ENCODE measurements around the gene HACE1.
A peak's percentile ranks its signal among the peaks of the same experiment; 100 is the strongest.

The HACE1 gene

GRCh38 chr6:104685871-104686549 is 173.7 kb downstream of the HACE1 start:
- H3K27ac ChIP-seq: no peak overlapping the region
- TF ChIP-seq, protein P1, sequence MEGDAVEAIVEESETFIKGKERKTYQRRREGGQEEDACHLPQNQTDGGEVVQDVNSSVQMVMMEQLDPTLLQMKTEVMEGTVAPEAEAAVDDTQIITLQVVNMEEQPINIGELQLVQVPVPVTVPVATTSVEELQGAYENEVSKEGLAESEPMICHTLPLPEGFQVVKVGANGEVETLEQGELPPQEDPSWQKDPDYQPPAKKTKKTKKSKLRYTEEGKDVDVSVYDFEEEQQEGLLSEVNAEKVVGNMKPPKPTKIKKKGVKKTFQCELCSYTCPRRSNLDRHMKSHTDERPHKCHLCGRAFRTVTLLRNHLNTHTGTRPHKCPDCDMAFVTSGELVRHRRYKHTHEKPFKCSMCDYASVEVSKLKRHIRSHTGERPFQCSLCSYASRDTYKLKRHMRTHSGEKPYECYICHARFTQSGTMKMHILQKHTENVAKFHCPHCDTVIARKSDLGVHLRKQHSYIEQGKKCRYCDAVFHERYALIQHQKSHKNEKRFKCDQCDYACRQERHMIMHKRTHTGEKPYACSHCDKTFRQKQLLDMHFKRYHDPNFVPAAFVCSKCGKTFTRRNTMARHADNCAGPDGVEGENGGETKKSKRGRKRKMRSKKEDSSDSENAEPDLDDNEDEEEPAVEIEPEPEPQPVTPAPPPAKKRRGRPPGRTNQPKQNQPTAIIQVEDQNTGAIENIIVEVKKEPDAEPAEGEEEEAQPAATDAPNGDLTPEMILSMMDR (conservative IDR thresholded peaks at IDR 0.05; ENCODE audit: low read depth, low read length): no peak

GRCh38 chr6:104684911-104685415 is 174.8 kb downstream of the HACE1 start:
- Histone ChIP-seq H3K27ac (no peak overlapping the region), H2AFZ (ENCODE audit: low read depth) (no peak overlapping the region), H3K79me2 (ENCODE audit: insufficient read depth, low read depth) (no peaks in the 10 kb centered on the region), H3K9ac (no peak overlapping the region), H3K27me3 (ENCODE audit: insufficient read depth, low read depth) (no peaks in the 10 kb centered on the region), H3K4me1 (ENCODE audit: low read depth, poor library complexity, severe bottlenecking) (no peaks in the 10 kb centered on the region), H3K36me3 (ENCODE audit: insufficient read depth) (no peaks in the 10 kb centered on the region), H3K4me2 (no peak overlapping the region), H3K4me3 (IDR thresholded peaks at IDR 0.05; ENCODE audit: insufficient read depth, low read depth, low read length) (no peak overlapping the region), H4K20me1 (ENCODE audit: insufficient read depth) (no peaks in the 10 kb centered on the region)
- TF ChIP-seq, protein P1 (conservative IDR thresholded peaks at IDR 0.05; ENCODE audit: low read depth, low read length): no peak

More at GRCh38 chr6:104685871-104686549, 173.7 kb downstream of the HACE1 start:
- Histone ChIP-seq H3K79me2 (ENCODE audit: insufficient read depth, low read depth) (no peaks in the 10 kb centered on the region), H3K27me3 (ENCODE audit: insufficient read depth, low read depth) (no peaks in the 10 kb centered on the region), H3K4me2 (no peak overlapping the region), H3K9ac (no peak overlapping the region), H2AFZ (ENCODE audit: low read depth) (no peak overlapping the region), H4K20me1 (ENCODE audit: insufficient read depth) (no peaks in the 10 kb centered on the region), H3K4me3 (IDR thresholded peaks at IDR 0.05; ENCODE audit: insufficient read depth, low read depth, low read length) (no peak overlapping the region), H3K4me1 (ENCODE audit: low read depth, poor library complexity, severe bottlenecking) (no peaks in the 10 kb centered on the region), H3K36me3 (ENCODE audit: insufficient read depth) (no peaks in the 10 kb centered on the region)

GRCh38 chr6:104683809-104684208 is 175.9 kb downstream of the HACE1 start:
- Histone ChIP-seq H3K27me3 (ENCODE audit: insufficient read depth, low read depth) (no peaks in the 10 kb centered on the region), H3K9ac (no peak overlapping the region), H3K27ac (no peak overlapping the region), H3K4me3 (IDR thresholded peaks at IDR 0.05; ENCODE audit: insufficient read depth, low read depth, low read length) (no peak overlapping the region), H4K20me1 (ENCODE audit: insufficient read depth) (no peaks in the 10 kb centered on the region), H3K4me2 (no peak overlapping the region), H3K36me3 (ENCODE audit: insufficient read depth) (no peaks in the 10 kb centered on the region), H3K4me1 (ENCODE audit: low read depth, poor library complexity, severe bottlenecking) (no peaks in the 10 kb centered on the region), H2AFZ (ENCODE audit: low read depth) (no peak overlapping the region), H3K79me2 (ENCODE audit: insufficient read depth, low read depth) (no peaks in the 10 kb centered on the region)
- TF ChIP-seq, protein P1 (conservative IDR thresholded peaks at IDR 0.05; ENCODE audit: low read depth, low read length): no peak

- no peak overlapping the region for H3K4me2 ChIP-seq
These were observed 176.7 kb downstream of the HACE1 start for GRCh38 chr6:104682722-104683643.

More at GRCh38 chr6:104682722-104683643, 176.7 kb downstream of the HACE1 start:
- Histone ChIP-seq H2AFZ (ENCODE audit: low read depth) (no peak overlapping the region), H3K27me3 (ENCODE audit: insufficient read depth, low read depth) (no peaks in the 10 kb centered on the region), H3K79me2 (ENCODE audit: insufficient read depth, low read depth) (no peaks in the 10 kb centered on the region), H3K4me1 (ENCODE audit: low read depth, poor library complexity, severe bottlenecking) (no peaks in the 10 kb centered on the region), H3K27ac (no peak overlapping the region), H3K9ac (no peak overlapping the region), H3K36me3 (ENCODE audit: insufficient read depth) (no peaks in the 10 kb centered on the region), H3K4me3 (IDR thresholded peaks at IDR 0.05; ENCODE audit: insufficient read depth, low read depth, low read length) (no peak overlapping the region), H4K20me1 (ENCODE audit: insufficient read depth) (no peaks in the 10 kb centered on the region)
- TF ChIP-seq, protein P1 (conservative IDR thresholded peaks at IDR 0.05; ENCODE audit: low read depth, low read length): peak; percentile 63
